ENCODE measurements around the gene TMOD1. TPM values are rescaled to one million over a fixed set of nuclear protein-coding genes. Genes with fewer than 3 reads are reported as not detected.
"Not testable (repeated sequence)": the region's sequence is repeated elsewhere in the genome, so short reads cannot be mapped to it uniquely, and the experiment has no call there.

TMOD1 gene
- total RNA-seq, 5 donors from 2014 or later (not counting 1 experiment from before 2014, with no cell fraction given): 0.70 to 1.9 (median 1.3) TPM

- POLR2A ChIA-PET: interaction anchor here in 1 of 2 donors (1.0 kb wide), 1 partner anchor 15 kb away, joined by 3 read pairs; the partner anchor contains the start of genes NCBP1 and TSTD2
- no peaks in the 10 kb centered on the region for H3K9me3 Mint-ChIP-seq
- peaks cover 33% of the 10 kb centered on the region for H3K36me3 Mint-ChIP-seq
- DNase-seq (no peak), ATAC-seq (replicated peaks in 1 of 4) (no peak)
- no peak overlapping the region for H3K4me3 Mint-ChIP-seq
- CTCF ChIA-PET: interaction anchor here in 1 of 2 donors (0.7 kb wide), 1 partner anchor 19 kb away, joined by 3 read pairs; no protein-coding TSS in a partner anchor
- no peak overlapping the region for H3K27ac Mint-ChIP-seq
- no peak overlapping the region for H3K4me3 ChIP-seq (ENCODE audit: control insufficient read depth in 1 of 2, extremely low read depth in 1 of 2, low read length in 1 of 2)
- H3K9me3 ChIP-seq: no peaks in the 10 kb centered on the region
- H3K36me3 ChIP-seq (ENCODE audit: control insufficient read depth in 2 of 2, extremely low read depth in 1 of 2, insufficient read depth in 1 of 2, low read length in 1 of 2): peaks cover 0 to 6% of the 10 kb centered on the region in 2 donors
- H3K27me3 ChIP-seq (replicated peaks in 1 of 2; ENCODE audit: control insufficient read depth in 2 of 2, extremely low read depth in 1 of 2, insufficient read depth in 2 of 2, low read length in 1 of 2): no peaks in the 10 kb centered on the region
- H3K27me3 Mint-ChIP-seq: no peaks in the 10 kb centered on the region
- H3K4me1 ChIP-seq (ENCODE audit: control insufficient read depth in 1 of 2, extremely low read depth in 1 of 2, insufficient read depth in 2 of 2, low read length in 2 of 2): no peaks in the 10 kb centered on the region
- peaks cover 0 to 5% (median 0%) of the 10 kb centered on the region in 3 donors for H3K4me1 Mint-ChIP-seq
- no peak overlapping the region for H3K27ac ChIP-seq (ENCODE audit: low read length)
- WGBS (ENCODE audit: insufficient coverage): 40% methylated on average over 1 of the region's 1 CpG
Observed at GRCh38 chr9:97617939-97618416, 116.5 kb downstream of the TMOD1 start.

GRCh38 chr9:97620063-97620462 is 118.6 kb downstream of the TMOD1 start:
- H3K27ac ChIP-seq (ENCODE audit: low read length); H3K9me3 ChIP-seq; H3K4me1 Mint-ChIP-seq; H3K4me3 ChIP-seq (ENCODE audit: control insufficient read depth in 1 of 2, extremely low read depth in 1 of 2, low read length in 1 of 2); H3K4me1 ChIP-seq (ENCODE audit: control insufficient read depth in 1 of 2, extremely low read depth in 1 of 2, insufficient read depth in 2 of 2, low read length in 2 of 2); H3K9me3 Mint-ChIP-seq; H3K27me3 ChIP-seq (replicated peaks in 1 of 2; ENCODE audit: control insufficient read depth in 2 of 2, extremely low read depth in 1 of 2, insufficient read depth in 2 of 2, low read length in 1 of 2); H3K4me3 Mint-ChIP-seq; H3K27ac Mint-ChIP-seq; POLR2A ChIA-PET; ATAC-seq (replicated peaks in 1 of 4); H3K27me3 Mint-ChIP-seq; DNase-seq: not testable (repeated sequence)
- H3K36me3 Mint-ChIP-seq: peaks cover 47% of the 10 kb centered on the region
- 100% methylated on average over 1 of the region's 2 CpGs for WGBS (ENCODE audit: insufficient coverage)
- peaks cover 0 to 14% of the 10 kb centered on the region in 2 donors for H3K36me3 ChIP-seq (ENCODE audit: control insufficient read depth in 2 of 2, extremely low read depth in 1 of 2, insufficient read depth in 1 of 2, low read length in 1 of 2)
- CTCF ChIA-PET: interaction anchor here in 1 of 2 donors (1.2 kb wide), 1 partner anchor 21 kb away, joined by 4 read pairs; no protein-coding TSS in a partner anchor

- CTCF ChIA-PET: not testable (repeated sequence)
Observed at GRCh38 chr9:97622483-97622882, 121.0 kb downstream of the TMOD1 start.

GRCh38 chr9:97623946-97624345 is 122.5 kb downstream of the TMOD1 start:
- ATAC-seq (replicated peaks in 1 of 4) (no peak), DNase-seq (no peak)
- H3K4me1 ChIP-seq (ENCODE audit: control insufficient read depth in 1 of 2, extremely low read depth in 1 of 2, insufficient read depth in 2 of 2, low read length in 2 of 2): no peaks in the 10 kb centered on the region
- Mint-ChIP-seq H3K4me1 (peaks cover 0 to 7% (median 1%) of the 10 kb centered on the region in 3 donors), H3K9me3 (no peaks in the 10 kb centered on the region), H3K27me3 (no peaks in the 10 kb centered on the region), H3K27ac (no peak overlapping the region), H3K36me3 (peaks cover 38% of the 10 kb centered on the region), H3K4me3 (no peak overlapping the region)
- ChIA-PET POLR2A (no interaction called here), CTCF (no interaction called here)
- H3K9me3 ChIP-seq: no peaks in the 10 kb centered on the region
- peaks cover 0 to 17% of the 10 kb centered on the region in 2 donors for H3K36me3 ChIP-seq (ENCODE audit: control insufficient read depth in 2 of 2, extremely low read depth in 1 of 2, insufficient read depth in 1 of 2, low read length in 1 of 2)
- no peak overlapping the region for H3K27ac ChIP-seq (ENCODE audit: low read length)
- no CpG with 5 or more reads among the region's 1 CpG for WGBS (ENCODE audit: insufficient coverage)
- H3K27me3 ChIP-seq (replicated peaks in 1 of 2; ENCODE audit: control insufficient read depth in 2 of 2, extremely low read depth in 1 of 2, insufficient read depth in 2 of 2, low read length in 1 of 2): no peaks in the 10 kb centered on the region
- H3K4me3 ChIP-seq (ENCODE audit: control insufficient read depth in 1 of 2, extremely low read depth in 1 of 2, low read length in 1 of 2): no peak overlapping the region

More at GRCh38 chr9:97622483-97622882, 121.0 kb downstream of the TMOD1 start:
- WGBS (ENCODE audit: insufficient coverage): 98% methylated on average over 5 of the region's 5 CpGs
- H3K27me3 ChIP-seq (replicated peaks in 1 of 2; ENCODE audit: control insufficient read depth in 2 of 2, extremely low read depth in 1 of 2, insufficient read depth in 2 of 2, low read length in 1 of 2); H3K4me1 ChIP-seq (ENCODE audit: control insufficient read depth in 1 of 2, extremely low read depth in 1 of 2, insufficient read depth in 2 of 2, low read length in 2 of 2); H3K9me3 ChIP-seq; DNase-seq; H3K9me3 Mint-ChIP-seq; POLR2A ChIA-PET; H3K27ac ChIP-seq (ENCODE audit: low read length); H3K4me1 Mint-ChIP-seq; H3K27me3 Mint-ChIP-seq; H3K4me3 Mint-ChIP-seq; H3K27ac Mint-ChIP-seq; H3K4me3 ChIP-seq (ENCODE audit: control insufficient read depth in 1 of 2, extremely low read depth in 1 of 2, low read length in 1 of 2); ATAC-seq (replicated peaks in 1 of 4): not testable (repeated sequence)
- H3K36me3 Mint-ChIP-seq: peaks cover 38% of the 10 kb centered on the region
- H3K36me3 ChIP-seq (ENCODE audit: control insufficient read depth in 2 of 2, extremely low read depth in 1 of 2, insufficient read depth in 1 of 2, low read length in 1 of 2): peaks cover 0 to 22% of the 10 kb centered on the region in 2 donors

- ChIA-PET POLR2A (no interaction called here), CTCF (no interaction called here)
- Mint-ChIP-seq H3K27ac (no peak overlapping the region), H3K4me3 (no peak overlapping the region), H3K9me3 (no peaks in the 10 kb centered on the region), H3K4me1 (peaks cover 10 to 18% (median 12%) of the 10 kb centered on the region in 3 donors), H3K36me3 (peaks cover 40% of the 10 kb centered on the region), H3K27me3 (no peaks in the 10 kb centered on the region)
- no peak overlapping the region for H3K4me3 ChIP-seq (ENCODE audit: control insufficient read depth in 1 of 2, extremely low read depth in 1 of 2, low read length in 1 of 2)
- ATAC-seq (replicated peaks in 1 of 4) (no peak), DNase-seq (no peak)
- no peak overlapping the region for H3K27ac ChIP-seq (ENCODE audit: low read length)
- no peaks in the 10 kb centered on the region for H3K4me1 ChIP-seq (ENCODE audit: control insufficient read depth in 1 of 2, extremely low read depth in 1 of 2, insufficient read depth in 2 of 2, low read length in 2 of 2)
- WGBS (ENCODE audit: insufficient coverage): 100% methylated on average over 1 of the region's 3 CpGs
- H3K9me3 ChIP-seq: no peaks in the 10 kb centered on the region
- H3K36me3 ChIP-seq (ENCODE audit: control insufficient read depth in 2 of 2, extremely low read depth in 1 of 2, insufficient read depth in 1 of 2, low read length in 1 of 2): peaks cover 0 to 17% of the 10 kb centered on the region in 2 donors
- H3K27me3 ChIP-seq (replicated peaks in 1 of 2; ENCODE audit: control insufficient read depth in 2 of 2, extremely low read depth in 1 of 2, insufficient read depth in 2 of 2, low read length in 1 of 2): no peaks in the 10 kb centered on the region
Observed at GRCh38 chr9:97625620-97626019, 124.2 kb downstream of the TMOD1 start.

GRCh38 chr9:97627624-97628023 is 126.2 kb downstream of the TMOD1 start:
- peaks cover 6 to 12% of the 10 kb centered on the region in 2 experiments for H3K4me1 ChIP-seq (ENCODE audit: control insufficient read depth in 1 of 2, extremely low read depth in 1 of 2, insufficient read depth in 2 of 2, low read length in 2 of 2)
- Mint-ChIP-seq H3K9me3 (no peaks in the 10 kb centered on the region), H3K4me3 (no peak overlapping the region), H3K4me1 (peaks cover 25 to 33% (median 26%) of the 10 kb centered on the region in 3 donors), H3K27ac (no peak overlapping the region), H3K36me3 (peaks cover 29% of the 10 kb centered on the region), H3K27me3 (no peaks in the 10 kb centered on the region)
- WGBS (ENCODE audit: insufficient coverage): 76% methylated on average over 2 of the region's 5 CpGs
- no peaks in the 10 kb centered on the region for H3K27me3 ChIP-seq (replicated peaks in 1 of 2; ENCODE audit: control insufficient read depth in 2 of 2, extremely low read depth in 1 of 2, insufficient read depth in 2 of 2, low read length in 1 of 2)
- CTCF ChIA-PET: no interaction called here
- no peak overlapping the region for H3K27ac ChIP-seq (ENCODE audit: low read length)
- DNase-seq: no peak
- peaks cover 0 to 17% of the 10 kb centered on the region in 2 donors for H3K36me3 ChIP-seq (ENCODE audit: control insufficient read depth in 2 of 2, extremely low read depth in 1 of 2, insufficient read depth in 1 of 2, low read length in 1 of 2)
- no peaks in the 10 kb centered on the region for H3K9me3 ChIP-seq
- no peak for ATAC-seq (replicated peaks in 1 of 4)
- POLR2A ChIA-PET: no interaction called here
- no peak overlapping the region for H3K4me3 ChIP-seq (ENCODE audit: control insufficient read depth in 1 of 2, extremely low read depth in 1 of 2, low read length in 1 of 2)
